HG02763 (cell line): ENCODE measurements around the gene MYH14.
"Not testable (repeated sequence)": the region's sequence is repeated elsewhere in the genome, so short reads cannot be mapped to it uniquely, and the experiment has no call there.

Experiments used
- ATAC-seq: cut with Tn5 transposase; IDR thresholded peaks from one replicate; pipeline ENCODE4 v1.9.1; 2021; ENCODE audit warnings: mild to moderate bottlenecking, moderate library complexity; ENCODE audit not compliant: unreplicated experiment

Gene MYH14

DNA sequence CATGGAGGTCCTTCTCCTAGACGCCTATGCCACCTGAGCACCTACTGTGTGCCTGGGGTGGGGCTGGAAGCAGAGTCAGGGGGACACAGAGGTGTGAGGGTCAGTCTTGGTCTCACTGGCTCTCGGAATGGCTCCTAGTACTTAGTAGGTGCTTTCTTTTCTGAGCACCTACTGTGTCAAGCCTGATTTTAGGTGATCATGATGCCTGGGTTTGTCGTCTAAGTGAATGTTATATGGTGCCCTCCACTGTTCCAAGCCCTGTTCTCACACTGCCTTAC is 20.0 kb downstream of the MYH14 start:
- no peak for ATAC-seq

DNA sequence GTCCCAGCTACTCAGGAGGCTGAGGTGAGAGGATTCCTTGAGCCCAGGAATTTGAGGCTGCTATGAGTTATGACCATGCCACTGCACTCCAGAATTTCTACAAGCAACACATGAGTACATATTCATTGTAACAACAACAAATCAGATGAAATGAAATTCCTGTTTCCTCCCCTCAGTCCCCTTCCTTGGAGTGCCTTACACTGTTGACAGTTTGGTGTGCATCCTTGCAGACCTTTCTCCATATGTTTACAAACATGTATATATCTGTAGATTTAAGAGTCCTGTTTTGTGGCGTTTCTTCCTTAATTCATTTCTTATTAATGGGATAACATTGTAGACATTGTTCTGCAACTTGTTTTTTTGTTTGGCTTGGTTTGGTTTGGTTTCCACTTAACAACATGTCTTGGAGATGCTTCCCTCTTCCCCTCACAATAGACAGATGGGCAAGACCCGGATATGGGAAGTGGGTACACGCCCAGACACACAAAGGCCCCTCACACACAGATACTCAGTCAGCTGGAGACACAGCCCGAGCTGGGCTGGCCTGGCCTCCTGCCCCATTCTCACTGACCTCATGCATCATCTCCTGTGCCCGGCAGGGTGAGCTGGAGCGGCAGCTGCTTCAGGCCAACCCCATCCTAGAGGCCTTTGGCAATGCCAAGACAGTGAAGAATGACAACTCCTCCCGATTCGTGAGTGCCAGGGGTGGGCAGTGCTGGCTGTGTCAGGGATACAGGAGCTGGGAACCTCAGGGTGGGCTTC is 21.7 kb downstream of the MYH14 start:
- no peak for ATAC-seq

DNA sequence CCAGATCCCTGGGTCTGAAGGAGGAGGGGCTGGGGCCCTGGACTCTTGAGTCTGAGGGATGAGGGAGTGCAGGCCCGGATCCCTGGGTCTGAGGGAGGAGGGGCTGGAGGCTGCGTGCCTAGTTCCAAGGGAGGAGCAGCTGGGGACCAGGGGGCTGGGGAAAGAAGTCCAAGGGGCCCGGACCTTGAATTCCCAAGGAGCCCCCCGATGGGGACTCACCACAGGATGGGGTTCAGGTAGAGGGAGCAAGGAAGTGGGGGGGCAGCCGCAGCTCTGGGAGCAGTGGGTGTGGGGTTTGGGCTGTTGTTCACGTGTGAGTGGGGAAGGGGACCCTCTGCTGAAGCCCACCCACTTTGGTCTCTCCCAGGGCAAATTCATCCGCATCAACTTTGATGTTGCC is 23.1 kb downstream of the MYH14 start:
- ATAC-seq = no peak

DNA sequence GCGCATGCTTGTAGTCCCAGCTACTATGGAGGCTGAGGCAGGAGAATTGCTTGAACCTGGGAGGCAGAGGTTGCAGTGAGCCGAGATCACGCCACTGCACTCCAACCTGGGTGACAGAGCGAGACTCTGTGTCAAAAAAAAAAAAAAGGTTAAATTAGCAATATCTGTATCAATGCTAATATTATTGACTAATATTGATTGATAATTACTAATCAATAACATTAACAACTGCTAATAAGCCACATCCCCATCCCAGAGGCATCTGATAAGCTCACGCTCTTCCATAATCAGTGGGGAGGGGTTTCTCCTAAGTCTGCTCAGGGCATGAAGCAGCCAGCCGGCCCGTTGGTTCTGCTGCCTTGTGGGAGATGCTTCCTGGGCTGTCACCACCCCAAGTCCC is 24.7 kb downstream of the MYH14 start:
- not testable (repeated sequence) for ATAC-seq

DNA sequence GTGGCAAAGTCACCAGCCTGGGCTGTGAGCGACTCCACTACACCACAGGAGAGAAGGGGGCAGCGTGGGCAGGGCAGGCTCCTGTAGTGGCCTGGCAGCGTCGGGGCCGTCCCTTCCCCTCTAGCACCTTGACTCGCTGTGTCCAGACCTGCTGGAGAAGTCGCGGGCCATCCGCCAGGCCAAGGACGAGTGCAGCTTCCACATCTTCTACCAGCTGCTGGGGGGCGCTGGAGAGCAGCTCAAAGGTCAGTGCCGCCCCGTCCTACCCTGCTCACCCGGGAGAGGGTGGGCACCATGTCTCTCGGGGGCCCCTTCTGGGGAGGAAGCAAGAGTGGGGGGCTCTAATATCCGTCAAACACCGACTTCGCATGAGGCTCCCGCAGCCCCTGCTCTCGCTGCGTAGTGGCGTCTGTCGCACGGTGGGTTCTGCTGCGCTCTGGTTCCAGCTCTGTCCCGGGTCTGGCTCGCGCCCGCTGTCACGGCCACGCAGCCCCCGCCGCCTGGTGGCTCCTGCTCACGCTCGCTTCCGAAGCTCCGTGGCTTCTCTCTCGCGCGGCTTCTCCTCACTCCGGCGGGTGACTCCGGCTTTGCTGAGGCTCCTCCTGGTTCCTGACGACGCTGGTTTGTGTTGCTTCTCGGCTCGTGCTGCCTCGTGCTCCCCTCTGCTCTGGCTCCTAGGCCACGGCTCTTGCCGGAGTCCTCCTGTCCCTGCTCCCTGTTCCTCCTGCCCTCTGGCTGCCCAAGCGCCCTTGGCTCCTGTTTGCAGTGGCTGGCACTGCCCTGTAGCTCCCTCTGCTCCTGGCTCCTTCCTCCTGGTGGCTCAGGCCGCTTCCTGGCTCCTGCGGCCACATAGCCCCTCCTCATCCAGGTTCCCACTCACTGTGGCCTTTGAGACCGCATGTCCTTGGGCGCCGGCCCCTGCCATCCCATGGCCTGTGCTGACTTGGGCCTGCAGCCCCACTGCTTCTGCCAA is 27.2 kb downstream of the MYH14 start:
- ATAC-seq = no peak

DNA sequence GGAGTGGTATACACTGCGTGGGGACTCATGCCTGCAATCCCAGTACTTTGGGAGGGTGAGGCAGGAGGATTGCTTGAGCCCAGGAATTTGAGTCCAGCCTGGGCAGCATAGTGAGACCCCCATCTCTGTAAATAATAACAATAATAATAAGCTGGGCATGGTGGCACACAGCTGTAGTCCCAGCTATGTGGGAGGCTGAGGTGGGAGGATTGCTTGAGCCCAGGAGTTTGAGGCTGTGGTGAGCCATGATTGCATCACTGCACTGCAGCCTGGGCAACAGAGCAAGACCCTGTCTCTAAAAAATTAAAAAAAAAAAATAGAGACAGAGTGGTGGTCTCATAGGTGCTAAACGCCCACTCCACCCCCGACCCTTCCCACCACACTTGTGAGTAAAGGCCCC is 28.0 kb downstream of the MYH14 start:
- not testable (repeated sequence) for ATAC-seq

DNA sequence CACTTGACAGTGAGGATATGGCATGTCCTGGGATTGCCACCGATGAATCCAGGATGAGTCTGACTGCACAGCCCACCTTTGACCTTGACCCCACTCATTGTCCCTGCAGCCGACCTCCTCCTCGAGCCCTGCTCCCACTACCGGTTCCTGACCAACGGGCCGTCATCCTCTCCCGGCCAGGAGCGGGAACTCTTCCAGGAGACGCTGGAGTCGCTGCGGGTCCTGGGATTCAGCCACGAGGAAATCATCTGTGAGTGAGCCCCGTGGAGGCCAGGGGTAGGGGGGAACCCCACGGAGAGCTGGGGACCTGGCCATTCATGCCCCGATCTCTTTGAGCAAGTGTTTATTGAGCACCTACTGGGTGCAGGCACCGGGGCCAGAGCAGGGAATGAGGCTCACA is 28.4 kb downstream of the MYH14 start:
- ATAC-seq = no peak

DNA sequence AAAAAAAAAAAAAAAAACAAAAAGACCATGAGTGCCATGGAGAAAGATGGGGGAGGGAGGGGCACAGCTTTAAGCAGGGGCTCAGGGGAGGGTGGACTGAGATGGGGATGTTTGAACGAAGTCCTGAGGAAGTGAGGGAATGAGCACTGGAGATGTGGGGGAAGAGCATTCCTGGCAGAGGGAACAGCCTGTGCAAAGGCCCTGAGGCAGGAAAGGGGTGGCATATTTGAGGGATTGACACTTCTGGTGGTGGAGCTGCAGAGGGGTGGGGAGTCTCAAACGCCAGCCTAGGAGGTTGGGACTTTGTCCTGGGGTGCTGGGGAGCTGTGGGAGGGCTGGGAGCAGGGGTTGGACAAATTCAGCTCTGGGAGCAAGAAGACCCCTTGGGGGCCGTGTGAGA is 29.2 kb downstream of the MYH14 start:
- ATAC-seq = no peak

DNA sequence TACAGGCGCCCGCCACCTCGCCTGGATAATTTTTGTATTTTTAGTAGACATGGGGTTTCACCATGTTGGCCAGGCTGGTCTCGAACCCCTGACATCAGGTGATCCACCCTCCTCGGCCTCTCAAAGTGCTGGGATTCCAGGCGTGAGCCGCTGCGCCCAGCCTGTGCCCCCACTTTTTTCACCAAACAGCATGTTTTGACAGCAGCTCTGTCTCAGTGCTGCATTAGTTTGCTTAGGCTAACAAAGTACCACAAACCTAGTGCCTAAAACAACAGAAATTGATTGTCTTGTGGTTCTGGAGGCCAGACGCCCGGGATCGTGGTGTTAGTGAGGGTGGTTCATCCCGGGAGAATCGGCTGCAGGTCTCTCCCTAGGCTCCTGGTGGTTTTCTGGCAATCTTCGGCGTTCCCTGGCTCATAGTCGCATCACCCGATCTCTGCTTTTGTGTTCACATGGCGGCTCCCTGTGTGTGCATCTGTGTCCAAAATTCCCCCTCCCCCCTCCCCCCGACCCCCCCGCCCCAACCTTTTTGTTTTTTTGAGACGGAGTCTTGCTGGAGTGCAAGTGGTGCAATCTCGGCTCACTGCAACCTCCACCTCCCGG is 30.0 kb downstream of the MYH14 start:
- no peak for ATAC-seq

DNA sequence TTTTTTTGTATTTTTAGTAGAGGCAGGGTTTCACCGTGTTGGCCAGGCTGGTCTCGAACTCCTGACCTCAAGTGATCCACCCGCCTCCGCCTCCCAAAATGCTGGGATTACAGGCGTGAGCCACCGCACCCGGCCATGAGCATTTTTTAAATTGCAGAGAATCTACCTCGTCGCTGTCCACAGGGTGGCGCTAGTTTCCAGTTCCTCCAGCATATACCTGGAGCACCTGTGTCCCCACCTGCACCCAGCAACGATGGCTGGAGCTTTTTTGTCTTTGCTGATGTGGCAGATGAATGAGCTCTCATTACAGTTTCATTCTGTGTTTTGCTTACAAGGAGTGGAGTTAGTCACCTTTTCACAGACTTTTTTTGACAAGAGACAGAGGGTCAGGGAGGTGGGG is 34.1 kb downstream of the MYH14 start:
- ATAC-seq = not testable (repeated sequence)

DNA sequence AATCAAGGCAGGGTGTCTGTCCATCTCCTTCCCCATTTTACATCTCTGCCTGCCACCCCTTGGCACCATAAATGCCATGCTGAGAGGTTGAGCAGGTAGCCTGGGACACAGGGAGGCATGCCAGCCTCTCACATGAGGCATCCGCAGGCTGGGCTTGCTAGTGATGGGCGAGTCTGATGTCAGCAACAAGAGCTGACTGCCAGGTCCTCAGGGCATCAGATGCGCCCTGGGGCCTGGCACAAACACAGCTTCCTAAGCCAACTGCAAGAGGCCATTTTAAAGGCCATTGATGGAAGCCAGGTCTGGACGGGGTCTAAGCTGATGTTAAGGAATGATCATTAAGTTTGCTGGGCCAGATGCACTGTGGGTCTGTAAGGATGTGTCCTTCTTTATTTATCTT is 34.6 kb downstream of the MYH14 start:
- no peak for ATAC-seq

DNA sequence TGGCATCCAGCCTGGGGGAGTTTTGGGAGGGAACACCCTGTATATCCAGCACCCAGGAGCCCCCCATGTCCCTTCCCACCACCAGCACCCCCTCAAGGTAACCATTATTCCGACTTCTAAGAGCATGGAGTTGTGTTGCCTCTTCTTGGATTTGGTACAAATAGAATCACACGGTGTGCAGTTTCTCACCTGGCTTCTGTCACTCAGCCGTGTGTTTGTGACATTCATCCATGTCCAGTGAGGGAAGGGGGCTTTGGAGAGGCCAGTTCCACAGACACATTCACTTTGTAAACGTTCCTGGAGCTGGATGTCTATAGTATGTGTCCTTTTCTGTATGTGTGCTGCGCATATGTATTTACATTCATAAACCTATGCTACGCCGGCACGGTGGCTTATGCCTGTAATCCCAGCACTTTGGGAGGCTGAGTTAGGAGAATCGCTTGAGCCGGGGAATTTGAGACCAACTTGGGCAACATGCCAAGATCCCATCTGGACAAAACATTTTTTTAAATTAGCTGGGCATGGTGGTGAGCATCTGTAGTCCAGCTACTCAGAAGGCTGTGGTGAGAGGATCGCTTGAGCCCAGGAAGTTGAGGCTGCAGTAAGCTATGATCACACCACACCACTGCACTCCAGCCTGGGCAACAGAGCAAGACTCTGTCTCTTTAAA is 36.6 kb downstream of the MYH14 start:
- no peak for ATAC-seq

DNA sequence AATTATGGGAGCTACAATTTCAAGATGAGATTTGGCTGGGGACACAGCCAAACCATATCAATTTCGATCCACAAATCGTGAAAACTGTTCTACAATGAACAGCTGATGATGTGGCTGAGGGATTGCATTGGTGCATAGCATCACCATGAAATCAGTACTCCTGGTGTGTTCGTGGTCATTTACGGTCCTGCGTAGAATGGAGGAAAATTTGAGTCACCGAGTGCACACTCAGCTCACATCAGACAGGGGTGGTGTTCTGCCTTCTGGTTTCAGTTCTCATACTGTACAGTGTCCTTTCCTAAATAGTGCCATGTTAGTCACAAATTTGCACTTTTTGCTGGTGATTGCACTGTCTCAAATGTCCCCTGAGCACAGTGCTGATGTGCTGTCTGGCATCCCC is 39.2 kb downstream of the MYH14 start:
- no peak for ATAC-seq

DNA sequence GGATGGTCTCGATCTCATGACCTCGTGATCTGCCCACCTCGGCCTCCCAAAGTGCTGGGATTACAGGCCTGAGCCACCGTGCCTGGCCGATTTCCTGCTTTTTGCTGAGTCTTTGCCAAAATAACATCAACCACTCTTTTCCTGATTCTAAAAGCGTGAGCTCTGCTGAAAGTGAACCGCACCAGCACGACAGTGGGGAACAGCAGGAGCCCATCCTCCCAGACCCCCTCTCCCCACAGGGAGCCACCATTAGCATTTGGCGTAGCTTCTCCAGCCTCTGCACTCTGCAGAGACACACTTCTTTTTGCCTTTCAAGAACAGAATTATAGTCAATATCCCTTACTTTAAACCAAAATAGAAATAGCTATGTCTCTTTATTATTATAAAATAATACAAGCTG is 41.3 kb downstream of the MYH14 start:
- ATAC-seq = no peak

DNA sequence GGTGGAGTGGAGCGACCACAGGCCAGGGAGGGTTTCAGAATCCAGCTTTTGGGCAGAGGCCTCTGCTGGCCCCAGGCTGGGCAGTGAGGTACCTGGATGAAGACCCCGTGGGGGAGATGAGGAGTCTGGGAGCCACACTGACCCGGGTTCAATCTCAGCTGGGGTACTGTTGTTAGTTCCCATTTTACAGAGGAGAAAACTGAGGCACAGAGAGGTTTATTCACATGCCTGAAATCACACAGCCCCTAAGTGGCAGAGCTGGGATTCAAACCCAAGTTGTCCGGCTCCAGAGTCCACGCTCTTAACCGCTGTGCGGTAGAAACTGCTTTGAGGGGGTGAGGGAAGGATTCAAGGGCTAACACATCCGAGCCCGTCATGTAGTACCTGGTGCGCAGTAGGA is 45.0 kb downstream of the MYH14 start:
- ATAC-seq = no peak

DNA sequence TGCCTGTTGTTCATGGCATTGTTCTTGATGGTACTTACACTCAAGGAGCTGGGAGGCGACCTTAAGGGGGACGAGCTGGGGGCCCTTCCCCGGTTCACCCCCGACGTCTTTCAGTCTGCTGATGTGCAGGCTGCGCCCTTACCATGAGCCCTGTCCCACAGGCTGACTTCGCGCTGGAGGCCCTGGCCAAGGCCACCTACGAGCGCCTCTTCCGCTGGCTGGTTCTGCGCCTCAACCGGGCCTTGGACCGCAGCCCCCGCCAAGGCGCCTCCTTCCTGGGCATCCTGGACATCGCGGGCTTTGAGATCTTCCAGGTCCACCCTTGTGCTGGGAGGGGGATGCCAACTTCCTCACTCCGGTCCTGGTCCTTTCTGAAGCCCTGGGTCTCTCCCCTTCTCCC is 45.4 kb downstream of the MYH14 start:
- ATAC-seq = no peak

DNA sequence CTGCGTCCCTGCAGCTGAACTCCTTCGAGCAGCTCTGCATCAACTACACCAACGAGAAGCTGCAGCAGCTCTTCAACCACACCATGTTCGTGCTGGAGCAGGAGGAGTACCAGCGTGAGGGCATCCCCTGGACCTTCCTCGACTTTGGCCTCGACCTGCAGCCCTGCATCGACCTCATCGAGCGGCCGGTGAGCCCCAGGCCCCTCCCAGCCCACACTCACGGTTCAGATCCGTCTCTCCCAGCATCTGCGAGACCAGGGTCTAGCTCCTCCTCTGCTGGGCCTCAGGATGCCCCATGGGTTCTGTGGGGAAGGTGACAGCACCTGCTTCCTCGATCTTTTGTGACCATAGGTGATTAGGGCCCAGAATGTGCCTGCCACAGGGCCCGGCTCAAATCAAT is 46.2 kb downstream of the MYH14 start:
- no peak for ATAC-seq

DNA sequence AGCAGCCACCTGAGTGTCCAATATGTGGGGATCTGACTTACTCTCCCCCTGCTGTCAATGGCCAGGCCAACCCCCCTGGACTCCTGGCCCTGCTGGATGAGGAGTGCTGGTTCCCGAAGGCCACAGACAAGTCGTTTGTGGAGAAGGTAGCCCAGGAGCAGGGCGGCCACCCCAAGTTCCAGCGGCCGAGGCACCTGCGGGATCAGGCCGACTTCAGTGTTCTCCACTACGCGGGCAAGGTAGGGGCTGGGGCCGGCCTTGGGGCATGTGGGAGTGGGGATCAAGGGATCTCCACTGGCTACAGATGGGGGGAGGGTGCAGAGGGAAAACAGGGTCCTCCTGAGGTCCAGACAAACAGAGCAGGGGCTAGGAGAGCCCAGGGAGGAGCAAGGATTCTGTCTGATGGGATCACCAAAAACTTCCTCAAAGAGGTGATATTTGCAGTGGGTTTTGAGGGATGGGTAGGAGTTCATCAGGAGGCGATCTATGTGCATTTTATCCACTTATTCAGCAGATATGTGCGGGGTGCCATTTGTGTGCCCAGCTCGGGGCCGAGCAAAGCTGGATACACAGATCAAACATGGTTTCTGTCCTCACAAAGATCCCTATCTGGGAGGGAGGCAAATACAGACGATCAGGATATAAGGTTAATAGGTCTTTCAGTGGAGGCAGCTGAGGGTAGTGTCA is 47.2 kb downstream of the MYH14 start:
- ATAC-seq = no peak

DNA sequence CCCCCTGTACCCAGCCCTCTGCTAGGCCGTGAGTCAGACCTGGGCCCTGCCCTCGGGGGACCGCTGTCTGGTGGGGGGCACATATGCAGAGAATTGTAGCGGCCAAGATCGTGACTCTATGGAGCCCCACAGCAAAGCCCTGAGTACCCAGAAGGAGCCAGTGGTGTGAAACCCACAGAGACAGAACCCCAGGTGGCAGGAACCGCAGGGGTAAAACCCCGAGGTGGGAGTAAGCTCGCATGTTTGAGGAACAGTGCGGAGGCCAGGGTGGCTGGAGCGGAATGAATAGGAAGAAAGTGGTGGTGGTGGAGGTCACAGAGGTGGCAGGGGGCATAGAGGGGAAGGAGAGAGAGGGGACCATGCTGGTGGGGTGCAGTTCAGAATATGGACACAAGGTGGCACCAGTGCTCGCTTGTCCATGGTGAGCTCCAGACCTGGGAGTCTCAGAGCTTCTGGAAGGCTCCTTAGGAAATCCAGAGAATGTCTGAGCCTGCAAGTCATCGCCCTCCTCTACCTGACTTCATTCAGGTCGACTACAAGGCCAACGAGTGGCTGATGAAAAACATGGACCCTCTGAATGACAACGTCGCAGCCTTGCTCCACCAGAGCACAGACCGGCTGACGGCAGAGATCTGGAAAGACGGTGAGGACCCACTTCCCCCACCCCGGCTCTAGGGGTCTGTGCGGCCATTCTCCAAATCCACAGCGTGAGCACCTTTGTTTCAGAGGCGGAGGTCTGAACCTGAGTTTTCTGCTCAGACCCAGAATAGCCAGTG is 48.9 kb downstream of the MYH14 start:
- no peak for ATAC-seq

DNA sequence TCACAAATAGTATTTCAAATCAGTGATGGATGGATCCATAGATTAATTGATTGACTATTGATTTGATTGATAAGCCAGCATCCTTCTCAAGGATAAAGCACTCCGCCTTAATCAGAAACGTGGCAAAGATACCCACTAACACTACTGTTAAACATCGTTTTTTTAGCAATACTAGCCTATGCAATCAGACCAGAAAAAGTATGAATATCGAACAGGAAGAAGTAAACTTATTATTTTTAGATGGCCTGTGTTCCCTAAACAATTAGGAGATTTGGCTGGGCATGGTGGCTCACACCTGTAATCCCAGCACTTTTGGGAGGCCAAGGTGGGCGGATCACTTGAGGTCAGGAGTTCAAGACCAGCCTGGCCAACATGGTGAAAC is 49.5 kb downstream of the MYH14 start:
- ATAC-seq = no peak
